ENCODE measurements around the gene NCOA3.

The NCOA3 gene

DNA sequence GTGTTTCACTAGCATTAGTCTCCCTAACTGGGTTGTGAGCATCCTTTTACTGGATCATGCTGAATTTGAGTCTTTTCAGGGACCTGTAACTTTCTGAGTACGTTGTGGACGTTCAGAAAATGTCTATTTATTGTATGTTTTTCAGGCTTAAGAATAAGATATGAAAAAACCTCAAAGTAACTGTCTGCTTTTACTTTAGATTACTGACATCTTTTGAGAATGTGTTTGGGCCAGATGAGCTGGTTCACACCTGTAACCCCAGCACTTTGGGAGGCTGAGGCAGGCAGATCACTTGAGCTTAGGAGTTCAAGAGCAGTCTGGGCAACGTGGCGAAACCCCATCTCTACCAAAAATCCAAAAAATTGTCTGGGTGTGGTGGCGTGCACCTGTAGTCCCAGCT is 32.7 kb downstream of the NCOA3 start:
- DNase-seq (ENCODE audit: insufficient read length): no peak
- no peak for FAIRE-seq
- TF ChIP-seq TAF1 (IDR thresholded peaks at IDR 0.05; ENCODE audit: borderline replicate concordance, low read depth, low read length) (no peak), POLR2A (IDR thresholded peaks at IDR 0.05; ENCODE audit: low read depth, low read length) (no peak), POLR2AphosphoS5 (IDR thresholded peaks at IDR 0.05; ENCODE audit: low read depth, low read length) (no peak)

- no peak for FAIRE-seq
- DNase-seq (ENCODE audit: insufficient read length): no peak
- TF ChIP-seq TAF1 (IDR thresholded peaks at IDR 0.05; ENCODE audit: borderline replicate concordance, low read depth, low read length) (no peak), POLR2A (IDR thresholded peaks at IDR 0.05; ENCODE audit: low read depth, low read length) (no peak), POLR2AphosphoS5 (IDR thresholded peaks at IDR 0.05; ENCODE audit: low read depth, low read length) (0 out of 2 replicates have a peak, but pooled peaks have one; percentile 21)
Observed at GRCh38 chr20:47535088-47535487, 33.4 kb downstream of the NCOA3 start.

DNA sequence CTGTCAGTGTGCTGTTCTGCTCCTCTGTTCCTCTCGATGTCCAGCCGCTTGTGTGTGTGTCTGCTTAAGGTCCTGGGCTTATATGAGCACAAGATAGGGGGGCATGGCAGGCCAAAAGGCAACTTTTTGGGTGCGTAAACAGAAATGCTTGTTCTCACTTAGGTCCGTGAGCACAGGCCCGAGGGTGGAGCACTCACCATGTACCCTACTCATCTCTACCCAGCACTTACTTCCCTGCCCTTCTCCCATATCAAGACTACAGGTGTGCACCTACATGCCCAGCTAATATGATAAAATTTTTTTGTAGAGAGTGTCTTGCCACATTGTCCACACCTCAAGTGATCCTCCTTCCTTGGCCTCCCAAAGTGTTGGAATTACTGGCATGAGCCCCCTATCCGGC is 34.3 kb downstream of the NCOA3 start:
- TF ChIP-seq POLR2AphosphoS5 (IDR thresholded peaks at IDR 0.05; ENCODE audit: low read depth, low read length) (no peak), TAF1 (IDR thresholded peaks at IDR 0.05; ENCODE audit: borderline replicate concordance, low read depth, low read length) (no peak), POLR2A (IDR thresholded peaks at IDR 0.05; ENCODE audit: low read depth, low read length) (no peak)
- FAIRE-seq: no peak
- DNase-seq (ENCODE audit: insufficient read length): no peak

DNA sequence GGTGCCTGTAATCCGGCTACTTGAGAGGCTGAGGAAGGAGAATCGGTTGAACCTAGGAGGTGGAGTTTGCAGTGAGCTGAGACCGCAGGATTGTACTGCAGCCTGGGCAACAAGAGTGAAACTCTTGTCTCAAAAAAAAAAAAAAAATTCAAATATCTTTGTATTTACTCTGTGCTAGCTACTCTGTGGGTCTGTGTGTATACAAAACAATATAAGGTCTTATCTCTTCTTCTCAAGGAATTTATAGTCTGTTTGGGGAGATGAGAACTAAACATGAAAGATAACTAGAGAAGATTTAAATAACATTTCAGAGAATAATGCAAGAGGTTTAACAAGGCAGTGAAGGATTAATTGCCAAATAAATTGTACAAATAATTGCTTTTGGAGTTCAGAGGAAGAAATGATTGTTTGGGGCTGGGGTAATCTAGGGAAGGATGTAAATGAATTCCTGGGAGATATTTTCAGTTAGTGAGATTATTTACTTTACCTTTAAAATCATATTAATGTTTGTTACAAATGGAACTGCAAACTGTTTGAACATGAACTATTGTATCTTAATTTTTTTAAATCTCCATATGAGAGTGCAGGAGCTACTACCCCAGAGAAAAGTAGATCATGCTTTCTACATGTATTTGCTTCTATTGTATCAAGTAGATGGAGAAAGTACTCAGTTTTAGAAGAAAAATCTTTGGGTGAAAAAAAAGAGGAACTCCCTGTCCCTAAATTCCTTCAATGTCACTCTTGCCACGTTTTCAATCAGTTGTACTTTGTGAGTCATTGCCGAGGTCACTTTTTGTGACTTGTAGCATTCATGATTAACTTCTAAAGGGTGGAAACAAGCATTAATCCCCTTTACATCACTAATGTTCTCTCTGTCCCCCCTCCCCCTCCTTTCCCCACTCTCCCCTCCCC is 39.0 kb downstream of the NCOA3 start:
- no peak for DNase-seq (ENCODE audit: insufficient read length)
- no peak for FAIRE-seq
- TF ChIP-seq POLR2A (IDR thresholded peaks at IDR 0.05; ENCODE audit: low read depth, low read length) (no peak), TAF1 (IDR thresholded peaks at IDR 0.05; ENCODE audit: borderline replicate concordance, low read depth, low read length) (no peak), POLR2AphosphoS5 (IDR thresholded peaks at IDR 0.05; ENCODE audit: low read depth, low read length) (no peak)

DNA sequence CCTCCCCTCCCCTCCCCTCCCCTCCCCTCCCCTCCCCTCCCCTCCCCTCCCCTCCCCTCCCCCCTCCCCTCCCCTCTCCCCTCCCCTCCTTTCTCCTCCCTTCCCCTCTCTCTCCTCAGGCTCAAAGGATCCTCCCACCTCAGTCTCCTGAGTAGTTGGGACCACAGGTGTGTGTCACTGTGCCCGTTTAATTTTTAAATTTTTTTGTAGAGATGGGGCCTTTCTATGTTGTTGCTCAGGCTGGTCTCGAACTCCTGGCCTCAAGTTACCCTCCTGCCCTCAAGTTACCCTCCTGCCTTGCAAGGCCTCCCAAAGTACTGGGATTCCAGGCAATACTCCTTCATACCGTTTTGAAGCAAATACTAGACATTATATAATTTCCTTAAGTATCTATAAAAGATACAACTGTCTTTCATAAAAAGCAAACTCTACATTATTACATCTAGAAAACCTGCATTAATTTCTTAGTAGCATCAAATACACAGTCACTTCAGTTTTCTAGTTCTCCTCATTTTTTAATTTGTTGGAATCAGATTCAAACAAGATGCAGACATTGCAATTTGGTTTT is 39.8 kb downstream of the NCOA3 start:
- TF ChIP-seq POLR2AphosphoS5 (IDR thresholded peaks at IDR 0.05; ENCODE audit: low read depth, low read length): no peak
- no peak for TF ChIP-seq POLR2A (IDR thresholded peaks at IDR 0.05; ENCODE audit: low read depth, low read length)
- TF ChIP-seq TAF1 (IDR thresholded peaks at IDR 0.05; ENCODE audit: borderline replicate concordance, low read depth, low read length): no peak
- DNase-seq (ENCODE audit: insufficient read length): no peak
- no peak for FAIRE-seq

- FAIRE-seq (no peak), DNase-seq (ENCODE audit: insufficient read length) (no peak)
- TF ChIP-seq POLR2AphosphoS5 (IDR thresholded peaks at IDR 0.05; ENCODE audit: low read depth, low read length): no peak
- TF ChIP-seq POLR2A (IDR thresholded peaks at IDR 0.05; ENCODE audit: low read depth, low read length): no peak
- TF ChIP-seq TAF1 (IDR thresholded peaks at IDR 0.05; ENCODE audit: borderline replicate concordance, low read depth, low read length): no peak
Observed at GRCh38 chr20:47543006-47543431, 41.3 kb downstream of the NCOA3 start.

DNA sequence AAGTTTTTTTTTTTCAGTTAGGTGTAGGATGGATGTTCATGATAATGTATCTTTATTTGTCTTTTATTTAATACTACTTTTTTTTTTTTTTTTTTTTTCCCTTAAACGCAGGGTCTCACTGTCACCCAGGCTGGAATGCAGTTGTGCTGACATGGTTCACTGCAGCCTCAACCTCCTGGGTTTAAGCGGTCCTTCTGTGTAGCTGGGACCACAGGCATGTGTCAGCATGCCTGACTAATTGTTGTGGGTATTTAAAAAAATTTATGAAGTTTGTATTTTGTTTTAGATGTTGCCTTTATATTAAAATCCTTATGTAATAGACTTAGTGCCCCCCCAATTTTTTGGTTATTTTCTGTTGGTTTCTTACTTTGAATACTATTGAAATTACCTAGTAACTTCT is 42.6 kb downstream of the NCOA3 start:
- no peak for DNase-seq (ENCODE audit: insufficient read length)
- FAIRE-seq: no peak
- TF ChIP-seq POLR2AphosphoS5 (IDR thresholded peaks at IDR 0.05; ENCODE audit: low read depth, low read length) (no peak), TAF1 (IDR thresholded peaks at IDR 0.05; ENCODE audit: borderline replicate concordance, low read depth, low read length) (no peak), POLR2A (IDR thresholded peaks at IDR 0.05; ENCODE audit: low read depth, low read length) (no peak)

- DNase-seq (ENCODE audit: insufficient read length) (no peak), FAIRE-seq (no peak)
- TF ChIP-seq POLR2AphosphoS5 (IDR thresholded peaks at IDR 0.05; ENCODE audit: low read depth, low read length) (no peak), TAF1 (IDR thresholded peaks at IDR 0.05; ENCODE audit: borderline replicate concordance, low read depth, low read length) (no peak), POLR2A (IDR thresholded peaks at IDR 0.05; ENCODE audit: low read depth, low read length) (no peak)
Observed at GRCh38 chr20:47544852-47545251, 43.2 kb downstream of the NCOA3 start.

DNA sequence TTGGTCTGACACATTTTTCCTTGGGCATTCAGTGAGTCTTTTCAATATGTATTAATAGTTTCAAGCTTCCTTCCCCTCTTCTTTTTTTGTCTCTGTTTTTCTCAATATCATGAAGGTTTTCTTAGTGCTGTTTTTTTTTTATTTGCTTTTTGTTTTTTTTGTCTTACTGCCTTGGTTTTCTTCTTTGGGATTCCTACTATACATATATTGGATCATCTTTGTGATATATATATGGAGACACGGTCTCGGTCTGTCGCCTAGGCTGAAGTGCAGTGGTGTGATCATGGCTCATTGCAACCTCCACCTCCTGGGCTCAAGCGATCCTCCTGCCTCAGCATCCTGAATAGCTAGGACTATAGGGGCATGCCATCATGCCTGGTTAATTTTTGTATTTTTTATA is 43.8 kb downstream of the NCOA3 start:
- TF ChIP-seq TAF1 (IDR thresholded peaks at IDR 0.05; ENCODE audit: borderline replicate concordance, low read depth, low read length) (no peak), POLR2A (IDR thresholded peaks at IDR 0.05; ENCODE audit: low read depth, low read length) (no peak), POLR2AphosphoS5 (IDR thresholded peaks at IDR 0.05; ENCODE audit: low read depth, low read length) (no peak)
- no peak for FAIRE-seq
- no peak for DNase-seq (ENCODE audit: insufficient read length)

GRCh38 chr20:47546184-47547033 is 44.7 kb downstream of the NCOA3 start:
- TF ChIP-seq POLR2AphosphoS5 (IDR thresholded peaks at IDR 0.05; ENCODE audit: low read depth, low read length) (no peak), TAF1 (IDR thresholded peaks at IDR 0.05; ENCODE audit: borderline replicate concordance, low read depth, low read length) (no peak), POLR2A (IDR thresholded peaks at IDR 0.05; ENCODE audit: low read depth, low read length) (no peak)
- no peak for DNase-seq (ENCODE audit: insufficient read length)
- no peak for FAIRE-seq

DNA sequence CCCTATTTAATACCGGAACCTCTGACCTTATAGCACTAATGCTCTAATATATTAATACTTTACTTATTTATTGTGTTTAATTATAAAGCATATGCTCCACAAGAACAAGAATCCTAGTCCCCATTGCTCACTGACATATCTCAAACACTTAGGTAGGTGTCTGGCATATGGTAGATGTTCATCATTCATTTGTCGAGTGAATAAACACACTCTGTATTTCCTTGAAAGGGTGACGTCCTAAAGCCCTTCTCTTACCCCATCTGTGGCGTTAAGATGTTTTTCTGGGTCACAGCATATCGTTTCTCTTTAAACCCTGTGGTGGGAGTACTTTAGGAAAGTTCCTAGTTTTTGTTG is 45.3 kb downstream of the NCOA3 start:
- FAIRE-seq: no peak
- no peak for DNase-seq (ENCODE audit: insufficient read length)
- TF ChIP-seq TAF1 (IDR thresholded peaks at IDR 0.05; ENCODE audit: borderline replicate concordance, low read depth, low read length) (no peak), POLR2AphosphoS5 (IDR thresholded peaks at IDR 0.05; ENCODE audit: low read depth, low read length) (no peak), POLR2A (IDR thresholded peaks at IDR 0.05; ENCODE audit: low read depth, low read length) (no peak)
